Stomach (tissue), 9 donors: ENCODE results near the gene SHISA4. TPM values are rescaled to one million over a fixed set of nuclear protein-coding genes. Genes with fewer than 3 reads are reported as not detected.

Experiments
- DNase-seq, 2 donors: peaks; one replicate each; pipeline versions ENCODE4 v3.0.0 to v3.0.0-alpha.2; 2013 to 2019
- H3K27ac ChIP-seq, 5 donors: fragments of 200-600 bp in 4 of 5; sonication (generic) in 4 of 5; one replicate each; pipeline ENCODE4 v1.5.1; 2013 to 2019; ENCODE audit warnings: mild to moderate bottlenecking in 1 of 5, moderate library complexity in 1 of 5
- H3K27me3 ChIP-seq, 3 donors: fragments of 200-600 bp; sonication (generic); one replicate each; pipeline ENCODE4 v1.5.1; 2017 to 2019; ENCODE audit warnings: mixed run types in 1 of 3
- H3K36me3 ChIP-seq, 4 donors: fragments of 200-600 bp; sonication (generic); 1 replicate in 3 of 4; 2 replicates in 1 of 4; pipeline ENCODE4 v1.5.1; 2016 to 2019
- H3K4me1 ChIP-seq, 4 donors: fragments of 200-600 bp; sonication (generic); one replicate each; pipeline ENCODE4 v1.5.1; 2016 to 2019
- H3K4me3 ChIP-seq, 4 donors: fragments of 200-600 bp; sonication (generic) in 3 of 4; one replicate each; pipeline ENCODE4 v1.5.1; 2016 to 2019; ENCODE audit warnings: mild to moderate bottlenecking in 1 of 4
- H3K9me3 ChIP-seq, 4 donors: fragments of 200-600 bp; sonication (generic); one replicate each; pipeline ENCODE4 v1.5.1; 2016 to 2019
- EP300 ChIP-seq: sonication (generic); formaldehyde crosslinking; IDR thresholded peaks from one replicate; pipeline ENCODE4 v1.6.1; 2017; ENCODE audit warnings: antibody characterized with exemption
- POLR2A ChIP-seq, 4 donors: fragments of 450-650 bp; IDR thresholded peaks; one replicate each; pipeline ENCODE4 v1.6.1; 2016; ENCODE audit warnings: antibody characterized with exemption in 4 of 4, control low read depth in 2 of 4, mild to moderate bottlenecking in 1 of 4, moderate library complexity in 1 of 4
- POLR2AphosphoS5 ChIP-seq, 3 donors: sonication (generic); formaldehyde crosslinking; IDR thresholded peaks; one replicate each; pipeline ENCODE4 v1.6.1; 2016; ENCODE audit warnings: antibody characterized with exemption in 3 of 3
- WGBS, 5 donors: extraction: QIAGEN DNeasy Blood & Tissue Kit in 3 of 5; methylation state at CpG; one replicate each; pipeline versions ENCODE4 v1.1.5 to v1.1.7; 2013 to 2018; 5-methylcytosine and 5-hydroxymethylcytosine counted together
- intact Hi-C: fragments of 100-400 bp; cut with DNase I; formaldehyde crosslinking; loops from one replicate; pipeline ENCODE4 v1.15.1; 2023; ENCODE audit warnings: low total_unique reads
- polyA plus RNA-seq, 3 donors: library from polyadenylated mRNA; stranded (reverse); fragments of 200-250 nt; gene quantifications; one replicate each; pipeline ENCODE4 v1.2.3, GENCODE V29; 2013
- total RNA-seq, 5 donors: library from RNA; depleted of rRNA; stranded (reverse); fragments of >200 nt; gene quantifications; one replicate each; pipeline versions ENCODE4 v1.1.0 to v1.2.3, GENCODE V29; 2014 to 2016
- TF ChIP-seq, protein P1 (sequence below), 7 experiments: fragments of 450-650 bp in 4 of 7; fragments of 200-600 bp in 3 of 7; sonication (generic) in 3 of 7; IDR thresholded peaks; one replicate each; pipeline ENCODE4 v1.5.1; 2016 to 2019; ENCODE audit warnings: antibody characterized with exemption in 7 of 7, control low read depth in 2 of 7, mild to moderate bottlenecking in 1 of 7
- donor health status: healthy with polysubstance abuse.
- donor health status: Bipolar disorder and iron deficiency.
- donor health status: healthy.

Gene SHISA4
- total and polyA plus RNA-seq, 8 donors, result 0.87 to 33.3 (median 13.3) TPM

DNA sequence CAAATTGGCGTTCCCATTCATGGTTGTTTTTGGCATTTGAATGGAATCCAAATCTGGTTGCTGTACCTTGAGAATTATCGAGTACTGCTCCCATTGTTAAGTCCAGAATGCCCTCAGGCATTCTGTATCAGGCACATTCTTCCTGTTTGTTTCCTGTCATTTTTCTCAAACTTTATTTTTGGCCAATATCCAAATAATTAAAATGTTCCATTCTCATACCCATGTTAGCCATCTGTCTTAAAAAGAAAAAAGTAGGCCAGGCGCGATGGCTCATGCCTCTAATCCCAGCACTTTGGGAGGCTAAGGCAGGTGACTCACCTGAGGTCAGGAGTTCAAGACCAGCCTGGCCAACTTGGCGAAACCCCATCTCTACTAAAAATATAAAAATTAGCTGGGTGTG, 29.3 kb upstream of the SHISA4 start:
- peaks cover 64 to 99% (median 96%) of the 10 kb centered on the region in 4 donors for H3K36me3 ChIP-seq
- no peak for DNase-seq
- H3K27me3 ChIP-seq, result no peaks in the 10 kb centered on the region
- TF ChIP-seq POLR2A (IDR thresholded peaks at IDR 0.05) (no peak), EP300 (no peak), POLR2AphosphoS5 (IDR thresholded peaks at IDR 0.05) (no peak)
- TF ChIP-seq, protein P1, sequence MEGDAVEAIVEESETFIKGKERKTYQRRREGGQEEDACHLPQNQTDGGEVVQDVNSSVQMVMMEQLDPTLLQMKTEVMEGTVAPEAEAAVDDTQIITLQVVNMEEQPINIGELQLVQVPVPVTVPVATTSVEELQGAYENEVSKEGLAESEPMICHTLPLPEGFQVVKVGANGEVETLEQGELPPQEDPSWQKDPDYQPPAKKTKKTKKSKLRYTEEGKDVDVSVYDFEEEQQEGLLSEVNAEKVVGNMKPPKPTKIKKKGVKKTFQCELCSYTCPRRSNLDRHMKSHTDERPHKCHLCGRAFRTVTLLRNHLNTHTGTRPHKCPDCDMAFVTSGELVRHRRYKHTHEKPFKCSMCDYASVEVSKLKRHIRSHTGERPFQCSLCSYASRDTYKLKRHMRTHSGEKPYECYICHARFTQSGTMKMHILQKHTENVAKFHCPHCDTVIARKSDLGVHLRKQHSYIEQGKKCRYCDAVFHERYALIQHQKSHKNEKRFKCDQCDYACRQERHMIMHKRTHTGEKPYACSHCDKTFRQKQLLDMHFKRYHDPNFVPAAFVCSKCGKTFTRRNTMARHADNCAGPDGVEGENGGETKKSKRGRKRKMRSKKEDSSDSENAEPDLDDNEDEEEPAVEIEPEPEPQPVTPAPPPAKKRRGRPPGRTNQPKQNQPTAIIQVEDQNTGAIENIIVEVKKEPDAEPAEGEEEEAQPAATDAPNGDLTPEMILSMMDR (IDR thresholded peaks at IDR 0.05), result no peak
- intact Hi-C loops, result no loop called here
- H3K4me3 ChIP-seq, result no peak overlapping the region
- no peaks in the 10 kb centered on the region for H3K9me3 ChIP-seq
- H3K27ac ChIP-seq, result no peak overlapping the region
- no peaks in the 10 kb centered on the region for H3K4me1 ChIP-seq
- 83 to 91% (median 89%) methylated on average over 5 of the region's 5 CpGs for WGBS, 5 donors

DNA sequence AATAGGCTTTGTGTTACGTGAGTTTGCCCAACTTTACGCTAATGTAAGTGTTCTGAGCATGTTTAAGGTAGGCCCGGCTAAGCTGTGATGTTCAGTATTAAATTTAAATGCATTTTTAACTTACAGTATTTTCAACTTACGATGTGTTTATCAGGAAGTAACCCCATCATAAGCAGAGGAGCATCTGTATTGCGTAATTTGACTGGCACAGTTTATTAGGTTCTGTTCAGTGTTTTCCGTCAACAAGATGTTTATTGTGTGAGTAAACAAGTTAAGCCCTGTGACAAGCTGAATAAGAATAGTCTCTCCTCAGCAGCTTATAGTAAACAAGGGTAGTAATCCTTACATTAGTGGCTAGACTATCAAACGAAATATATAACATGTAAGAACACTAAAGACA, 27.2 kb upstream of the SHISA4 start:
- no peak for DNase-seq
- no peaks in the 10 kb centered on the region for H3K9me3 ChIP-seq
- no peaks in the 10 kb centered on the region for H3K27me3 ChIP-seq
- no peak overlapping the region for H3K27ac ChIP-seq
- TF ChIP-seq, protein P1 (IDR thresholded peaks at IDR 0.05), result no peak
- no peak for TF ChIP-seq EP300
- TF ChIP-seq POLR2AphosphoS5 (IDR thresholded peaks at IDR 0.05), result no peak
- TF ChIP-seq POLR2A (IDR thresholded peaks at IDR 0.05), result no peak
- H3K4me3 ChIP-seq, result no peak overlapping the region
- H3K4me1 ChIP-seq, result no peaks in the 10 kb centered on the region
- WGBS, 5 donors, result 81 to 92% (median 90%) methylated on average over 7 of the region's 7 CpGs
- intact Hi-C loops, result no loop called here
- peaks cover 52 to 99% (median 93%) of the 10 kb centered on the region in 4 donors for H3K36me3 ChIP-seq

DNA sequence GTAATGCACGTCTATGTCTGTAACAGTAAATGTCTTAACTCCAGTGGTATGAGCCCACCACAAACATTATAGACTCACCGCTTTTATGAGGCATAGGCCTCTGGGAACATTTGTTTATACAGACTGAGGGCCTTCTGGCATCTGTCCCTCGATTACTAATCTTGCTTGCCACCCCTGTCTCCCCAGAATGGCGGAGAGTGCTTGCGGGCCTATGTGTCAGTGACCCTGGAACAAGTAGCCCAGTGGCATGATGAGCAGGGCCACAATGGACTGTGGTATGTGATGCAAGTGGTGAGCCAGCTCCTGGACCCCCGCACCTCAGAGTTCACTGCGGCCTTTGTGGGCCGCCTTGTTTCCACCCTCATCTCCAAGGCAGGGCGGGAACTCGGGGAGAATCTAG, 18.3 kb upstream of the SHISA4 start:
- no peak overlapping the region for H3K4me3 ChIP-seq
- DNase-seq, result no peak
- peaks cover 78 to 98% (median 98%) of the 10 kb centered on the region in 4 donors for H3K36me3 ChIP-seq
- intact Hi-C loops, result no loop called here
- TF ChIP-seq POLR2A (IDR thresholded peaks at IDR 0.05) (no peak), POLR2AphosphoS5 (IDR thresholded peaks at IDR 0.05) (no peak), EP300 (no peak)
- TF ChIP-seq, protein P1 (IDR thresholded peaks at IDR 0.05), result no peak
- no peak overlapping the region for H3K27ac ChIP-seq
- no peaks in the 10 kb centered on the region for H3K27me3 ChIP-seq
- no peaks in the 10 kb centered on the region for H3K9me3 ChIP-seq
- H3K4me1 ChIP-seq, result no peaks in the 10 kb centered on the region
- WGBS, 5 donors, result 89 to 96% (median 94%) methylated on average over 7 to 10 of the region's 10 CpGs

DNA sequence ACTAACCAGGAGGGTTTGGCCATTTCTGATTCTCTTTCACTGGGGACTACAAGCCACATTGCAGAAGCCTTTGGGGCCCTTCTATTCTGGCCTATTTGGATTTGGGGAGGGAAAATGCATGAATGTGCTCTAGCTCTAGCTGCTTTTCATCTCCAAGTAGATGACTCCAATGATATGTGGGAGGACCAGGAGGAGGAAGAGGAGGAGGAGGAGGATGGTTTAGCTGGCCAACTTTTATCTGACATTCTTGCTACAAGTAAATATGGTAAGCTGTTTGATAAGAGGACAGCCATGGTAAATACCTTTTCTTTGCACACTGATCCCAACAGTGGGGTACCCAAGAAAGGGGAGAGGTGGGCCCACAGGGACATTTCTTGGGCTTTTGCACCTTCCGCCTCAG, 14.0 kb upstream of the SHISA4 start:
- H3K4me3 ChIP-seq, result no peak overlapping the region
- H3K27me3 ChIP-seq, result no peaks in the 10 kb centered on the region
- H3K9me3 ChIP-seq, result no peaks in the 10 kb centered on the region
- intact Hi-C loops, result no loop called here
- H3K4me1 ChIP-seq, result peaks cover 0 to 12% (median 10%) of the 10 kb centered on the region in 4 donors
- TF ChIP-seq POLR2AphosphoS5 (IDR thresholded peaks at IDR 0.05), result no peak
- no peak for TF ChIP-seq POLR2A (IDR thresholded peaks at IDR 0.05)
- no peak for TF ChIP-seq EP300
- TF ChIP-seq, protein P1 (IDR thresholded peaks at IDR 0.05), result no peak
- whole genome bisulfite sequencing, 5 donors, result 83 to 100% (median 100%) methylated on average over 1 of the region's 1 CpG
- H3K27ac ChIP-seq, result no peak overlapping the region
- no peak for DNase-seq
- peaks cover 53 to 74% (median 69%) of the 10 kb centered on the region in 4 donors for H3K36me3 ChIP-seq
